Neural progenitor cell (in vitro differentiated cells): ENCODE measurements around the gene BPNT1.

Experiments used
- EZH2 ChIP-seq: fragments of 200-600 bp; sonication (generic); IDR thresholded peaks from 2 replicates; pipeline ENCODE4 v1.6.1; 2017; ENCODE audit warnings: antibody characterized with exemption, mild to moderate bottlenecking, moderate library complexity
- TF ChIP-seq, protein P1 (sequence below): fragments of 200-600 bp; sonication (generic); IDR thresholded peaks from 2 replicates; pipeline ENCODE4 v1.5.1; 2017; ENCODE audit warnings: antibody characterized with exemption, mild to moderate bottlenecking

DNA sequence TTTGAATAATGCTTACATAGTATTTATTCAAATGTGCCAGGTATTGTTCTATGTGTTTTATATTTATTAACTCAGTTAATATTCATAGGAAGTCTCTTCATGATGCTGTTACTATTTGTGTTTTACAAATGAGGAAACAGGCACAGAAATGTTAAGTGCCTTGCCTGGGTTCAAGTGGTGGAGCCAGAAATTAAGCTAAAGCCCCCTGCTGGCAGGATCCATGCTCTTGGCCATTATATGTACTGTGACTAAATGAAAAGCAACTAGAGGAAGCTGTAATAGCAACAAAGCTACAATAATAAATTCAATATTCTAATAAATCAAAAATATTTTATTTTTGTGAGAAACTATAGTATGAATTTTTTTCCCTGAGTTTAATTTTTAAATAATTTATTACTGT lies 34.3 kb upstream of the BPNT1 start:
- TF ChIP-seq, protein P1, sequence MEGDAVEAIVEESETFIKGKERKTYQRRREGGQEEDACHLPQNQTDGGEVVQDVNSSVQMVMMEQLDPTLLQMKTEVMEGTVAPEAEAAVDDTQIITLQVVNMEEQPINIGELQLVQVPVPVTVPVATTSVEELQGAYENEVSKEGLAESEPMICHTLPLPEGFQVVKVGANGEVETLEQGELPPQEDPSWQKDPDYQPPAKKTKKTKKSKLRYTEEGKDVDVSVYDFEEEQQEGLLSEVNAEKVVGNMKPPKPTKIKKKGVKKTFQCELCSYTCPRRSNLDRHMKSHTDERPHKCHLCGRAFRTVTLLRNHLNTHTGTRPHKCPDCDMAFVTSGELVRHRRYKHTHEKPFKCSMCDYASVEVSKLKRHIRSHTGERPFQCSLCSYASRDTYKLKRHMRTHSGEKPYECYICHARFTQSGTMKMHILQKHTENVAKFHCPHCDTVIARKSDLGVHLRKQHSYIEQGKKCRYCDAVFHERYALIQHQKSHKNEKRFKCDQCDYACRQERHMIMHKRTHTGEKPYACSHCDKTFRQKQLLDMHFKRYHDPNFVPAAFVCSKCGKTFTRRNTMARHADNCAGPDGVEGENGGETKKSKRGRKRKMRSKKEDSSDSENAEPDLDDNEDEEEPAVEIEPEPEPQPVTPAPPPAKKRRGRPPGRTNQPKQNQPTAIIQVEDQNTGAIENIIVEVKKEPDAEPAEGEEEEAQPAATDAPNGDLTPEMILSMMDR = peak; percentile 39
- TF ChIP-seq EZH2 = no peak
